Cardiac muscle cell (in vitro differentiated cells and primary cell): ENCODE measurements around the gene TTC29. TPM values are rescaled to one million over a fixed set of nuclear protein-coding genes. Genes with fewer than 3 reads are reported as not detected.
A peak's percentile ranks its signal among the peaks of the same experiment; 100 is the strongest.

ENCODE experiments used
- DNase-seq, 2 donors: peaks; one replicate each; pipeline versions ENCODE4 v3.0.0 to v3.0.0-alpha.2; 2010 to 2017; ENCODE audit warnings: low read depth in 1 of 2, low spot score in 1 of 2
- H3K27ac ChIP-seq: fragments of 200-600 bp; sonication (generic); 2 replicates; pipeline ENCODE4 v1.5.1; 2016
- H3K27me3 ChIP-seq: fragments of 200-600 bp; sonication (generic); 2 replicates; pipeline ENCODE4 v1.6.0; 2016; ENCODE audit warnings: control low read depth
- H3K36me3 ChIP-seq: fragments of 200-600 bp; sonication (generic); 2 replicates; pipeline ENCODE4 v1.5.1; 2016; ENCODE audit warnings: control low read depth
- H3K4me1 ChIP-seq: fragments of 200-600 bp; sonication (generic); 2 replicates; pipeline ENCODE4 v1.8.1; 2017; ENCODE audit warnings: low read depth, mild to moderate bottlenecking, mixed run types
- H3K4me3 ChIP-seq: fragments of 200-600 bp; sonication (generic); 2 replicates; pipeline ENCODE4 v1.5.1; 2016; ENCODE audit warnings: mild to moderate bottlenecking
- H3K9me3 ChIP-seq: fragments of 200-600 bp; sonication (generic); 2 replicates; pipeline ENCODE4 v1.5.1; 2017; ENCODE audit warnings: low read depth, mild to moderate bottlenecking, control low read depth
- CTCF ChIP-seq: IDR thresholded peaks from 2 replicates; pipeline ENCODE4 v1.5.1; 2012; ENCODE audit warnings: low read depth, mild to moderate bottlenecking, low read length
- polyA plus RNA-seq: library from polyadenylated mRNA; unstranded; fragments of >200 nt; fragmentation: Nextera tagmentation; extraction: Ambion mirVana; gene quantifications from 2 replicates; pipeline ENCODE4 v1.2.1, GENCODE V29; 2016
- total RNA-seq: library from RNA; depleted of rRNA; stranded (reverse); fragments of >200 nt; gene quantifications from 2 replicates; pipeline ENCODE4 v1.2.3, GENCODE V29; 2016

The TTC29 gene
- total RNA-seq: 0.09 and 0.35 TPM in 2 replicates
- polyA plus RNA-seq: 0.45 and 0.62 TPM in 2 replicates

GRCh38 chr4:146945556-146946374 is at the start of gene TTC29:
TSS of gene TTC29 (minus strand) at chr4:146945864. CDS start at chr4:146939895, 5,969 bp downstream.
- peak; percentile 87 to 97 for DNase-seq
- no peak within 1 kb of the TSS for H3K27ac ChIP-seq
- H3K9me3 ChIP-seq: no peaks in the 10 kb centered on the region
- no peaks in the 10 kb centered on the region for H3K4me1 ChIP-seq
- H3K27me3 ChIP-seq: peaks cover 21% of the 10 kb centered on the region
- H3K4me3 ChIP-seq: peak within 1 kb of the TSS; percentile 49
- TF ChIP-seq CTCF: no peak
- no peaks in the 10 kb centered on the region for H3K36me3 ChIP-seq

GRCh38 chr4:146981651-146982050 is 36.0 kb upstream of the TTC29 start:
- H3K27ac ChIP-seq: no peak overlapping the region

GRCh38 chr4:146978641-146979040 is 33.0 kb upstream of the TTC29 start:
- no peak for DNase-seq
- Histone ChIP-seq H3K9me3 (no peaks in the 10 kb centered on the region), H3K4me1 (no peaks in the 10 kb centered on the region), H3K36me3 (no peaks in the 10 kb centered on the region), H3K4me3 (no peak overlapping the region), H3K27ac (no peak overlapping the region), H3K27me3 (no peaks in the 10 kb centered on the region)
- TF ChIP-seq CTCF: no peak

More at GRCh38 chr4:146981651-146982050, 36.0 kb upstream of the TTC29 start:
- DNase-seq: peak; percentile 8 to 61
- Histone ChIP-seq H3K4me1 (no peaks in the 10 kb centered on the region), H3K36me3 (no peaks in the 10 kb centered on the region), H3K4me3 (no peak overlapping the region), H3K27me3 (no peaks in the 10 kb centered on the region), H3K9me3 (no peaks in the 10 kb centered on the region)
- no peak for TF ChIP-seq CTCF

- Histone ChIP-seq H3K4me3 (no peak overlapping the region), H3K9me3 (no peaks in the 10 kb centered on the region), H3K27ac (no peak overlapping the region), H3K27me3 (no peaks in the 10 kb centered on the region), H3K36me3 (no peaks in the 10 kb centered on the region), H3K4me1 (no peaks in the 10 kb centered on the region)
- no peak for DNase-seq
- TF ChIP-seq CTCF: no peak
These were observed 30.5 kb upstream of the TTC29 start for GRCh38 chr4:146976145-146976544.

GRCh38 chr4:146975527-146975926 is 29.9 kb upstream of the TTC29 start:
- H3K36me3 ChIP-seq: no peaks in the 10 kb centered on the region
- H3K27ac ChIP-seq: no peak overlapping the region
- no peak for DNase-seq
- TF ChIP-seq CTCF: no peak
- H3K27me3 ChIP-seq: no peaks in the 10 kb centered on the region
- H3K4me1 ChIP-seq: no peaks in the 10 kb centered on the region
- no peaks in the 10 kb centered on the region for H3K9me3 ChIP-seq
- no peak overlapping the region for H3K4me3 ChIP-seq
